Measurements from ENCODE around the gene ALPI.
"Not testable (repeated sequence)": the region's sequence is repeated elsewhere in the genome, so short reads cannot be mapped to it uniquely, and the experiment has no call there.

ALPI gene

GRCh38 chr2:232421189-232421785, 34.7 kb upstream of the ALPI start:
- DNase-seq = no peak

DNA sequence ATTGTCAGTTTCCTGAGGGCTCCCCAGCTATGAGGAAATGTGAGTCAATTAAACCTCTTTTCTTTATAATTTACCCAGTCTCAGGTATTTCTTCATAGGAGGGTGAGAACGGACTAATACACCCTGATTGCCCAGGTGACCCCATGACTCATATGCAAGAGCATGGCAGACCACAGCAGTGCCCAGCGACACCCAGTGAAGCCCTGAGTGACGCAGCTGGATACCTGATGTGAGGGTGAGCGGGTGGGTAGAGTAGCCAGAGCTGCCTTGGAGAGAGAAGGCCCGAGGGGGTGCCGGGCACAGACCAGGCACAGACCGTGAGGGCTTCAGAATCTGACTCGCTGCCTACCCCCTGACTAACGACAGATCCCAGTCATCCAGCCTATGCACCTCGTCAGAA, 33.9 kb upstream of the ALPI start:
- DNase-seq = no peak

DNA sequence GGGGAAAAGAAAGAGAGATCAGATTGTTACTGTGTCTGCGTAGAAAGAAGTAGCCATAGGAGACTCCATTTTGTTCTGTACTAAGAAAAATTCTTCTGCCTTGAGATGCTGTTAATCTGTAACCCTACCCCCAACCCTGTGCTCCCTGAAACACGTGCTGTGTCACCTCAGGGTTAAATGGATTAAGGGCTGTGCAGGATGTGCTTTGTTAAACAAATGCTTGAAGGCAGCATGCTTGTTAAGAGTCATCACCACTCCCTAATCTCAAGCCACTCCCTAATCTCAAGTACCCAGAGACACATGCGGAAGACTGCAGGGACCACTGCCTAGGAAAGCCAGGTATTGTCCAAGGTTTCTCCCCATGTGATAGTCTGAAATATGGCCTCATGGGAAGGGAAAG, 33.0 kb upstream of the ALPI start:
- not testable (repeated sequence) for DNase-seq

DNA sequence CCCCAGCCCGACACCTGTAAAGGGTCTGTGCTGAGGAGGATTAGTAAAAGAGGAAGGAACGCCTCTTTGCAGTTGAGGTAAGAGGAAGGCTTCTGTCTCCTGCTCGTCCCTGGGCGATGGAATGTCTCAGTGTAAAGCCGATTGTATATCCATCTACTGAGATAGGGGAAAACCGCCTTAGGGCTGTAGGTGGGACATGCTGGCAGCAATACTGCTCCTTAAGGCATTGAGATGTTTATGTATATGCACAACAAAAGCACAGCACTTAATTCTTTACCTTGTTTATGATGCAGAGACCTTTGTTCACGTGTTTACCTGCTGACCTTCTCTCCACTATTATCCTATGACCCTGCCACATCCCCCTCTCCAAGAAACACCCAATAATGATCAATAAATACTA, 32.5 kb upstream of the ALPI start:
- not testable (repeated sequence) for DNase-seq

DNA sequence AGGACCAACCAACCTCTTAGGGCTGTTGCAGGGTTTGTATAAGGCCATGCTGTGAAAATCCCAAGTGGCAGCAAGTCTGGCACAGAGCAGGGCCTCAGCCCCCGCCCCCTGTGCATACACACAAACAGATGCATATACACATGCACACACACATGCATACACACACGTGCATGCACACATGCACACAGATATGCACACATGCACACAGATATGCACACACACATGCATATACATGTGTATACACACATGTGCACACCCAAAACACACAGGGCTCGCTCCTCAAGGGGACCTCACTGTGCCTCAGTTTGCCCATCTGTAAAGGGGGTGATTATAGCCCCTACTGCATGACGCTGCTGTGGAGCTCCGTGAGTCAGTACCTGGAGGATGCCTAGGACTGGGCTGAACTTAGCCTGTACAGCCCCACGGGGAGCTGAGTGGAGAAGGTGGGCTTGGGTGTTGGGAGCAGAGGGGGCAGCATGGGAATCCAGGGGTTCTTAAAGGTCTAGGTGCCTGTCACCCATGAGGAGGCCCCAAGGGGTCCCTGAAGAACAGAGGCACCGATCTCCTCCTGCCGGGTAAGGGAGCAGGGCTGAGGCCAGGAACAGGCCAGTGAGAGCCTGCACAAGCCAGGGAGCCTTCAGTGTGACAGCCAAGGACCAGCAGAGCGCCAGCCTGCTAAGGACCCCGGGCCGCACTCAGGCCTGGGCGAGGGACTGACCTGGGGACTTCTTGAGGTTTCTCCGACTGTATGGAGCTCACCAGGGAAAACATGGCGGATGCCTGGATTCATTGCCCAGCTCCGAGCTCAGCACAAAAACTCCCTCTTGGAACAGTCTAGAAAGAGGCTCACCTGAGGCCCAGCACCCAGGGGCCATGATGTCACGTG, 24.0 kb upstream of the ALPI start:
- no peak for DNase-seq

- no peak for DNase-seq
These were observed 23.3 kb upstream of the ALPI start for GRCh38 chr2:232432598-232433184.

- not testable (repeated sequence) for DNase-seq
These were observed 22.3 kb upstream of the ALPI start for GRCh38 chr2:232433622-232434021.

DNA sequence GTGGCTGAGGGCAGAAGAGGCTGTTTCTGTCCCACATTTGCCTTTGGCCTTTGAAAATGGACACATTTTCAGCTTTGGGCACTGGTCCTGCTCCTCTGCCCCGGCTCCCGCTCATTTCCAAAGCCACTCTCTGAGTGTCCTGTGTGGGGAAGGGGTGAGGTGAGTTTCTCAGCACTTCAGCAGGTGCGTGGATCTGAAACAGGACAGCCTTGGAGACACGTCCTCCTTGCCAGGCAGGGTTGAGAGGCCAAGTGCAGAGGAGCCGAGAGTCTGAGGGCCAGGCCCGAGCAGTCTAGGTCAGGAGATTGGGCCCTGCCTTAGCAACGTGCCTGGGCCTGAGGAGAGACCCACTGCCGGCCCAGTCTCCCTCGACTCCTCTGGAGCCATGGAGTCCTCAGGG, 21.9 kb upstream of the ALPI start:
- no peak for DNase-seq

- no peak for DNase-seq
These were observed 21.2 kb upstream of the ALPI start for GRCh38 chr2:232434563-232435374.

DNA sequence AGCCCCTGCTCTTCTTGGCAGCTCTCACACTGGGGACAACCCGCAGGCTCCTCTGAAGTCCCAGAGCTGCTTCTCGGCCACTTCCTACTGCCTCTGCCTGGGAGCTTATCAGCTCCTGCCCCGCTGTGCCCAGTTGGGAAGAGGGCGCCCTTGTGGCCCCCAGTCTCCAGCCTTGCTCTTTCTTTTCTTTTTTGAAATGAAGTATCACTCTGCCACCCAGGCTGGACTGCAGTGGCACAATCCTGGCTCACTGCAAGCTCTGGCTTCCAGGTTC, 20.6 kb upstream of the ALPI start:
- DNase-seq = no peak

DNA sequence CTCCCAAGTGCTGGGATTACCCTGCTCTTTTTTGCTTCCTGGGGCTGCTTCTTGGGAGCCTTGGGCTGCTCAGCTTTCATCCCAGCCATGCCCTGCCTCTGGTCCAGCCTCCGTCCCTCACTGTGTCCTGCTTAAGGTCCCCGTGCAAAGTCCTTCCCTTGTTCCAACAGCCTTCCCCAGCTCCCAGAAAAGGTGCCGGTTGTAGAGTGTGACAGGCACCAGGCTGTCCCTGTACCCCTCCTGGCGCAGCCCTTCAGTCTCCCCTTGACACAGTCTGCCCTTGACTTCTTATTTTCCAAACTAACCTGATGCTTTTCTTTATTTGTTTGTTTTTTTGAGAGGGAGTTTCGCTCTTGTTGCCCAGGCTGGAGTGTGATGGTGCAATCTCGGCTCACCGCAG, 20.1 kb upstream of the ALPI start:
- DNase-seq = no peak

GRCh38 chr2:232436381-232437194, 19.4 kb upstream of the ALPI start:
- no peak for DNase-seq

- no peak for DNase-seq
These were observed 18.8 kb upstream of the ALPI start for GRCh38 chr2:232437195-232437571.

DNA sequence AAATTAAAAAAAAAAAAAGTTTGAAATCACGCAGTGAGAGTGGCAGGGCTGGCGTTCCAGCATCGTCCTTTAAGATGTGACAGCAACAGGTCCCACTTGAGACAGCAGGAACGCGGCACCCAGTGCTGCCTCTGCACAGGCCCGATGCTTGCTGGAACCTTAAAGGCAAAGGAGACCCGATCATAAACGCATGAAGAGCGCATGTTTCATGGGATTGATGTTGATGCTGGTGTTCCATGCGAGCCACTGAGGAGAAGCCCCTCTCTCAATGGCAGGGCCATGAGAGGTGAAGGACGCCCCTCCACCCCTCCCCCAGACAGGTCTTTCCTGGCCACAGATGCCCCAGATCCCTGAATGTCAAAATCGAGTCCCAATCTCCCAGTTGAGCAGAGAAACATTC, 17.9 kb upstream of the ALPI start:
- no peak for DNase-seq

DNA sequence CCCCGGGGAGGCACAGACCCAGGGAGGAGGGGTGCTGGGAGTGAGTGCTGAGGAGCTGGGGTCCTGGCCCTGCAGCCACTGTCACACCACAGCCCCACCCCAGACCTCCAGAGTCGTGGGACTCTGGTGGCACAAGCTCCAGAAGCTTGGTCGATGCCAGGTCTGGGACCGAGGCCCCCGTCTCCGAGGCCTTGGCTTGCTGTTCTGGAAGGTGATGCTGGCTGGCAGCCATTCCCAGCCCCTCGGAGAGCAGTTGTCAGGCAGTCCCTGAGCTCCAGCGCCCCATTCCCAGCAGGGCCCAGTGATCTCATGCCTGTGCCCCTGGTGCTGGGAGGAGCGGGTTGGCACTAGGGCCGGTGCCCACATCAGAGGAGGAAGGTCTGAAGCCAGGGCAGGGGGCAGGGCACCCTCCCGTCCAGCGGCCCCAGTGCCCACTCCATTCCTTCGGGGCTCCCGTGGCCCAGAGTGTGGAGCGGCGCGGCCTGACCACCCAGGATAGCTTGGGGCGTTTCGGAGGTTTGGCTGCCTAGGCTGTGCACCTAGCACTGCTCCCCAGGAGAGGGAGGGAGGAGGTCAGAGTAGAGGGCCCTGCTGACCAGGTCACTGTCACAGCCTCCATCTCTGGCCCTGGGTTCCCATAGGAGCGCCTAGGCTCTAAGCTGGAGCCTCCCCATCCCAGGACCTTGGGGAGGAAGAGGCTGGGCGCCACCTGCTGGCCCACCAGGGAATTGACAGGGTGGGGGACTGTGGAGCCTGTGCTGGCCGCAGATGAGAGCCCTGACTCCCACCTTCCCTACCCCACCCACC, 16.8 kb upstream of the ALPI start:
- no peak for DNase-seq

GRCh38 chr2:232439758-232440135, 16.2 kb upstream of the ALPI start:
- no peak for DNase-seq

GRCh38 chr2:232440220-232441018, 15.5 kb upstream of the ALPI start:
- DNase-seq = not testable (repeated sequence)

DNA sequence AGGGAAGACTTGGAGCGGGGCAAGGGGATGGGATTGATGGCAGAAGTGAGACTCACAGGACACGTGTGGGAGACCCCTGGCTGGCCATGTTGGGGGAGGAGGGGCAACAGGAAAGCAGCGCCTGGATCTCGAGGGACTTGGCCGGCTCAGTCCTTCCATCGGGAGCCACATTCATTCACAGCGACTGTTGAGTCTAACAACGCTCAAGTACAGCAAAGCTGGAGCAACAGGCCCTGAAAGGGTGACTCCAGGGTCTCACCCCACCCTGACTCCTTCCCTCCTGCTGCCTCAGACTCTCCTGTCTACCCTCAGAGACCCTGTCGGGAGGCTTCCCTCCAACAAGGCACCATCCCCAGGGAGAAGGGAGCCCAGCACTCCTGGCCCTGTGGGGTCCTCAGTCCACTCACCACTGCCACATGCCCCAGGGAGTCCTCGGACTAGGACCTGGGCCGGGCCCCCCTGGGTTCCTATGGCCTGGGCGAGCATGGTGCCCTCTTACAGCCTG, 14.8 kb upstream of the ALPI start:
- DNase-seq = no peak

- DNase-seq = not testable (repeated sequence)
These were observed 14.0 kb upstream of the ALPI start for GRCh38 chr2:232441922-232442321.

DNA sequence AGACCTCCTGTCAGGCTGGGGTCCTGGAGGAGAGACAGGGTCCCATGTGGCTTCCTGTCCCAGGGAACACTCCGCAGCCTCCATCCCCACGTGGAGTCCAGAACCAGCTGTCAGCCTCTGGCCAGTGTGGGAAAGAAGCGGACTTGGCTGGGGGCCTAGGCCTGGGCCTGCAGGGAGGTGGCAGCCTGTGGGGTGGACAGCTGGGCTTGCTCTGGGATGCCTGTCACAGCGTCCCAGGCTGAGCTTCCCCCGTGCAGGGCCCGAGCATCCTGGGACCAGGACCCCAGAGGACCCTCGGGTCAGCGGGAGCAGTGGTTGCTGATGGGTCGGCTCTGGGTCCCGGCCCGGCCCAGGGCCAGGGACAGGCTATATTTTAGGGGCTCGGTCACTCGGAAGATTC, 13.5 kb upstream of the ALPI start:
- DNase-seq = not testable (repeated sequence)

DNA sequence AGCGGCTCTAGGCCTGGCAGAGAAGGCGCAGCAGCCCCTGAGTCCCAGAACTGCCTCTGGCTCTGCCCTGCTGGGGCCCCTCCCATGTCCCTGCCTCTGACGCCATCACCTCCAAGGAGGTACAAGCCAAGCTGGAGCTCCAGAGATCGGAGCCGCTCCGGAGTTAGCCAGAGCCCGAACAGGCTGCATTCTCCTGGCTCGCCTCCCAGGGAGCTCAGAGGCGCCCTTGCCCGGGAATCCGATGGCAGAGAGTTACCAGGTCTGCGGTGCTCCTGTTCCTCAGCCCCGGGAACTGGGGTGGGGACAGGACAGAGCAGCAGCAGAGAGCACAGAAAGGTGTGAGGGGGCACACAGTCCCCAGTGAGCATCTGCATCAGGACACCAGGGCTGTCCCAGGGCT, 12.9 kb upstream of the ALPI start:
- DNase-seq = not testable (repeated sequence)

Measured in cortex of kidney (tissue), 1 donor.